Hematopoietic multipotent progenitor cell (in vitro differentiated cells): ENCODE results near the gene PARD3. TPM values are rescaled to one million over a fixed set of nuclear protein-coding genes. Genes with fewer than 3 reads are reported as not detected.
"Not testable (repeated sequence)": the region's sequence is repeated elsewhere in the genome, so short reads cannot be mapped to it uniquely, and the experiment has no call there.

ENCODE experiments used
- DNase-seq, 3 donors: peaks; one replicate each; pipeline ENCODE4 v3.0.0-alpha.2; 2011 to 2015; ENCODE audit warnings: low read depth in 2 of 3, low spot score in 2 of 3
- total RNA-seq: library from RNA; depleted of rRNA; stranded (reverse); fragments of >200 nt; gene quantifications from one replicate; pipeline ENCODE4 v1.2.3, GENCODE V29; 2012

Gene PARD3
- total RNA-seq, 1 donor: 3.2 TPM

- no peak for DNase-seq
Observed at GRCh38 chr10:34413214-34413613, 401.9 kb downstream of the PARD3 start.

- no peak for DNase-seq
Observed at GRCh38 chr10:34408956-34409355, 406.1 kb downstream of the PARD3 start.

GRCh38 chr10:34408381-34408780 lies 406.7 kb downstream of the PARD3 start:
- no peak for DNase-seq

- no peak for DNase-seq
Observed at GRCh38 chr10:34407324-34407805, 407.7 kb downstream of the PARD3 start.

- no peak for DNase-seq
Observed at GRCh38 chr10:34406463-34407323, 408.4 kb downstream of the PARD3 start.

- no peak for DNase-seq
Observed at GRCh38 chr10:34405611-34406462, 409.3 kb downstream of the PARD3 start.

- no peak for DNase-seq
Observed at GRCh38 chr10:34403512-34403911, 411.6 kb downstream of the PARD3 start.

- DNase-seq: no peak
Observed at GRCh38 chr10:34400075-34400474, 415.0 kb downstream of the PARD3 start.

- DNase-seq: no peak
Observed at GRCh38 chr10:34399013-34399412, 416.1 kb downstream of the PARD3 start.

- peak in 1 of 3 donors; percentile 31 for DNase-seq
Observed at GRCh38 chr10:34397324-34397723, 417.8 kb downstream of the PARD3 start.

- DNase-seq: no peak
Observed at GRCh38 chr10:34396663-34397062, 418.4 kb downstream of the PARD3 start.

GRCh38 chr10:34392641-34393170 lies 422.4 kb downstream of the PARD3 start:
- DNase-seq: no peak

- DNase-seq: not testable (repeated sequence)
Observed at GRCh38 chr10:34391168-34391567, 423.9 kb downstream of the PARD3 start.

GRCh38 chr10:34389801-34390200 lies 425.3 kb downstream of the PARD3 start:
- no peak for DNase-seq

- no peak for DNase-seq
Observed at GRCh38 chr10:34386921-34387320, 428.2 kb downstream of the PARD3 start.

- DNase-seq: no peak
Observed at GRCh38 chr10:34384372-34384771, 430.7 kb downstream of the PARD3 start.

- no peak for DNase-seq
Observed at GRCh38 chr10:34382626-34383025, 432.5 kb downstream of the PARD3 start.

GRCh38 chr10:34380856-34381255 lies 434.2 kb downstream of the PARD3 start:
- no peak for DNase-seq

GRCh38 chr10:34378297-34378696 lies 436.8 kb downstream of the PARD3 start:
- DNase-seq: no peak

- no peak for DNase-seq
Observed at GRCh38 chr10:34377833-34378232, 437.3 kb downstream of the PARD3 start.

GRCh38 chr10:34374356-34375045 lies 440.6 kb downstream of the PARD3 start:
- DNase-seq: peak in 1 of 3 donors; percentile 20
